BJ (cell line): ENCODE results near the gene EYA3. TPM values are rescaled to one million over a fixed set of nuclear protein-coding genes. Genes with fewer than 3 reads are reported as not detected.

Source experiments
- CTCF ChIA-PET: fragments of 350-600 bp; formaldehyde crosslinking; extraction: SDS; loops from one replicate; lab custom pipeline; 2021; ENCODE audit warnings: antibody characterized with exemption, inconsistent platforms; lab: Yijun Ruan, JAX
- POLR2A ChIA-PET: fragments of 300-600 bp; sonication (Branson Sonifier 250); formaldehyde crosslinking; extraction: SDS; loops from one replicate; lab custom pipeline; 2021; ENCODE audit warnings: antibody characterized with exemption; lab: Charles Lee
- DNase-seq: peaks from one replicate; pipeline ENCODE4 v3.0.0-alpha.2; 2011; ENCODE audit warnings: low read depth
- H3K27me3 ChIP-seq: 2 replicates; pipeline ENCODE4 v1.6.0; 2011; ENCODE audit warnings: low read length; ENCODE audit not compliant: control insufficient read depth, insufficient read depth
- H3K36me3 ChIP-seq: 2 replicates; pipeline ENCODE4 v1.5.1; 2011; ENCODE audit warnings: low read length; ENCODE audit not compliant: control insufficient read depth, insufficient read depth
- H3K4me3 ChIP-seq: 2 replicates; pipeline ENCODE4 v1.5.1; 2011; ENCODE audit warnings: low read depth, mild to moderate bottlenecking, control low read depth, low read length
- polyA plus RNA-seq: library from polyadenylated mRNA; depleted of rRNA; stranded (reverse); fragments of >200 nt; gene quantifications from 2 replicates; pipeline ENCODE4 v1.2.3, GENCODE V29; 2011
- TF ChIP-seq, protein P1 (sequence below): IDR thresholded peaks from 2 replicates; pipeline ENCODE4 v1.5.1; 2011; ENCODE audit warnings: low read depth, mild to moderate bottlenecking, control low read depth, inconsistent platforms, low read length, moderate library complexity; ENCODE audit not compliant: insufficient read depth

Gene EYA3
- polyA plus RNA-seq, 1 experiment = 8.6 TPM

GRCh38 chr1:27993241-27993640 is 95.2 kb downstream of the EYA3 start:
- no peaks in the 10 kb centered on the region for H3K27me3 ChIP-seq
- peaks cover 15% of the 10 kb centered on the region for H3K36me3 ChIP-seq
- ChIA-PET CTCF (interaction anchor here (0.8 to 3.0 kb wide), 2 partner anchors 13 to 19 kb away, joined by 3 to 10 read pairs; no protein-coding TSS in a partner anchor), POLR2A (no interaction called here)
- DNase-seq = no peak
- H3K4me3 ChIP-seq = no peak overlapping the region
- TF ChIP-seq, protein P1, sequence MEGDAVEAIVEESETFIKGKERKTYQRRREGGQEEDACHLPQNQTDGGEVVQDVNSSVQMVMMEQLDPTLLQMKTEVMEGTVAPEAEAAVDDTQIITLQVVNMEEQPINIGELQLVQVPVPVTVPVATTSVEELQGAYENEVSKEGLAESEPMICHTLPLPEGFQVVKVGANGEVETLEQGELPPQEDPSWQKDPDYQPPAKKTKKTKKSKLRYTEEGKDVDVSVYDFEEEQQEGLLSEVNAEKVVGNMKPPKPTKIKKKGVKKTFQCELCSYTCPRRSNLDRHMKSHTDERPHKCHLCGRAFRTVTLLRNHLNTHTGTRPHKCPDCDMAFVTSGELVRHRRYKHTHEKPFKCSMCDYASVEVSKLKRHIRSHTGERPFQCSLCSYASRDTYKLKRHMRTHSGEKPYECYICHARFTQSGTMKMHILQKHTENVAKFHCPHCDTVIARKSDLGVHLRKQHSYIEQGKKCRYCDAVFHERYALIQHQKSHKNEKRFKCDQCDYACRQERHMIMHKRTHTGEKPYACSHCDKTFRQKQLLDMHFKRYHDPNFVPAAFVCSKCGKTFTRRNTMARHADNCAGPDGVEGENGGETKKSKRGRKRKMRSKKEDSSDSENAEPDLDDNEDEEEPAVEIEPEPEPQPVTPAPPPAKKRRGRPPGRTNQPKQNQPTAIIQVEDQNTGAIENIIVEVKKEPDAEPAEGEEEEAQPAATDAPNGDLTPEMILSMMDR = no peak

GRCh38 chr1:27992276-27992675 is 96.1 kb downstream of the EYA3 start:
- ChIA-PET CTCF (interaction anchor here (3.0 kb wide), 1 partner anchor 12 kb away, joined by 10 read pairs; no protein-coding TSS in a partner anchor), POLR2A (no interaction called here)
- no peak for DNase-seq
- H3K27me3 ChIP-seq = no peaks in the 10 kb centered on the region
- no peak overlapping the region for H3K4me3 ChIP-seq
- H3K36me3 ChIP-seq = peaks cover 14% of the 10 kb centered on the region
- TF ChIP-seq, protein P1 = no peak

GRCh38 chr1:27990920-27991537 is 97.4 kb downstream of the EYA3 start:
- no peak for DNase-seq
- POLR2A ChIA-PET = no interaction called here
- Histone ChIP-seq H3K36me3 (peaks cover 13% of the 10 kb centered on the region), H3K27me3 (no peaks in the 10 kb centered on the region), H3K4me3 (no peak overlapping the region)
- CTCF ChIA-PET = interaction anchor here (0.6 to 3.0 kb wide), 2 partner anchors 11 to 12 kb away, joined by 3 to 10 read pairs; no protein-coding TSS in a partner anchor
- TF ChIP-seq, protein P1 = no peak

- H3K36me3 ChIP-seq = no peaks in the 10 kb centered on the region
- H3K27me3 ChIP-seq = no peaks in the 10 kb centered on the region
- CTCF ChIA-PET = interaction anchor here (0.6 to 6.9 kb wide), 9 partner anchors 10 to 228 kb away, joined by 3 to 81 read pairs (median 6); no protein-coding TSS in a partner anchor
- DNase-seq = no peak
- POLR2A ChIA-PET = no interaction called here
- no peak overlapping the region for H3K4me3 ChIP-seq
- TF ChIP-seq, protein P1 = no peak
Observed at GRCh38 chr1:27981145-27981544, 107.3 kb downstream of the EYA3 start.

GRCh38 chr1:27980216-27980845 is 108.1 kb downstream of the EYA3 start:
- H3K36me3 ChIP-seq = no peaks in the 10 kb centered on the region
- no peak overlapping the region for H3K4me3 ChIP-seq
- H3K27me3 ChIP-seq = no peaks in the 10 kb centered on the region
- ChIA-PET CTCF (interaction anchor here (0.6 to 6.9 kb wide), 19 partner anchors 8 to 229 kb away, joined by 3 to 81 read pairs (median 4); no protein-coding TSS in a partner anchor), POLR2A (no interaction called here)
- no peak for DNase-seq
- TF ChIP-seq, protein P1 = no peak
